ENCODE data around the gene FNTB. TPM values are rescaled to one million over a fixed set of nuclear protein-coding genes. Genes with fewer than 3 reads are reported as not detected.
"Not testable (repeated sequence)": the region's sequence is repeated elsewhere in the genome, so short reads cannot be mapped to it uniquely, and the experiment has no call there.

The FNTB gene
- total RNA-seq, 1 donor from 2014 or later = 13.3 TPM

GRCh38 chr14:65084554-65085505 lies 98.1 kb downstream of the FNTB start:
- peaks cover 54% of the 10 kb centered on the region for H3K4me1 ChIP-seq

GRCh38 chr14:65086686-65087085 lies 100.0 kb downstream of the FNTB start:
- intact Hi-C loops (cut with DNase I); H3K27ac ChIP-seq; H3K4me3 ChIP-seq; DNase-seq (ENCODE audit: extremely low spot score in 2 of 2); H3K27me3 ChIP-seq; H3K9me3 ChIP-seq: not testable (repeated sequence)
- peaks cover 0 to 47% of the 10 kb centered on the region in 2 donors for H3K36me3 ChIP-seq
- H3K4me1 ChIP-seq = peaks cover 35% of the 10 kb centered on the region

More at GRCh38 chr14:65084554-65085505, 98.1 kb downstream of the FNTB start:
- no peaks in the 10 kb centered on the region for H3K27me3 ChIP-seq
- intact Hi-C loops (cut with DNase I) = no loop called here
- no peak for DNase-seq (ENCODE audit: extremely low spot score in 2 of 2)
- no peaks in the 10 kb centered on the region for H3K9me3 ChIP-seq
- no peak for TF ChIP-seq POLR2AphosphoS5 (IDR thresholded peaks at IDR 0.05; ENCODE audit: insufficient read depth in 1 of 2, low read depth in 1 of 2)
- TF ChIP-seq CTCF (IDR thresholded peaks at IDR 0.05) = no peak
- TF ChIP-seq POLR2A (IDR thresholded peaks at IDR 0.05) = no peak
- peaks cover 0 to 37% of the 10 kb centered on the region in 2 donors for H3K36me3 ChIP-seq
- H3K4me3 ChIP-seq = no peak overlapping the region
- no peak overlapping the region for H3K27ac ChIP-seq

GRCh38 chr14:65087835-65088234 lies 101.1 kb downstream of the FNTB start:
- H3K9me3 ChIP-seq; H3K27me3 ChIP-seq; intact Hi-C loops (cut with DNase I); DNase-seq (ENCODE audit: extremely low spot score in 2 of 2); H3K27ac ChIP-seq; H3K4me3 ChIP-seq: not testable (repeated sequence)
- H3K4me1 ChIP-seq = peaks cover 29% of the 10 kb centered on the region
- H3K36me3 ChIP-seq = peaks cover 0 to 57% of the 10 kb centered on the region in 2 donors

- intact Hi-C loops (cut with DNase I) = no loop called here
- no peaks in the 10 kb centered on the region for H3K9me3 ChIP-seq
- H3K27me3 ChIP-seq = no peaks in the 10 kb centered on the region
- no peak for DNase-seq (ENCODE audit: extremely low spot score in 2 of 2)
- no peak for TF ChIP-seq CTCF (IDR thresholded peaks at IDR 0.05)
- TF ChIP-seq POLR2AphosphoS5 (IDR thresholded peaks at IDR 0.05; ENCODE audit: insufficient read depth in 1 of 2, low read depth in 1 of 2) = no peak
- no peak for TF ChIP-seq POLR2A (IDR thresholded peaks at IDR 0.05)
- H3K4me1 ChIP-seq = peaks cover 34% of the 10 kb centered on the region
- peaks cover 0 to 63% of the 10 kb centered on the region in 2 donors for H3K36me3 ChIP-seq
- no peak overlapping the region for H3K4me3 ChIP-seq
- H3K27ac ChIP-seq = no peak overlapping the region
Measured at GRCh38 chr14:65092349-65092748, 105.7 kb downstream of the FNTB start.

- Histone ChIP-seq H3K27ac (peak overlapping the region; percentile 68), H3K36me3 (peaks cover 0 to 34% of the 10 kb centered on the region in 2 donors), H3K4me1 (peaks cover 67% of the 10 kb centered on the region), H3K27me3 (no peaks in the 10 kb centered on the region), H3K9me3 (no peaks in the 10 kb centered on the region), H3K4me3 (peak overlapping the region in 1 of 2 donors; percentile 4)
- DNase-seq (ENCODE audit: extremely low spot score in 2 of 2) = no peak
- TF ChIP-seq POLR2AphosphoS5 (IDR thresholded peaks at IDR 0.05; ENCODE audit: insufficient read depth in 1 of 2, low read depth in 1 of 2) (peak in 1 of 2 donors; percentile 59), CTCF (IDR thresholded peaks at IDR 0.05) (no peak), POLR2A (IDR thresholded peaks at IDR 0.05) (no peak)
- intact Hi-C loops (cut with DNase I) = no loop called here
Measured at GRCh38 chr14:65095633-65096205, 109.0 kb downstream of the FNTB start.
